Measurements from ENCODE around the gene SLC48A1.

Gene SLC48A1

GRCh38 chr12:47758834-47759690 is 14.0 kb upstream of the SLC48A1 start, which contains the start of gene RAPGEF3:
TSS of gene RAPGEF3 (minus strand) at chr12:47758880. CDS start at chr12:47758556, 324 bp downstream.
- peak; percentile 78 for DNase-seq
- ATAC-seq = peak; percentile 75

- ATAC-seq = no peak
- no peak for DNase-seq
Measured at GRCh38 chr12:47762850-47763465, 10.1 kb upstream of the SLC48A1 start.

GRCh38 chr12:47763481-47764346 is 9.3 kb upstream of the SLC48A1 start:
- ATAC-seq = no peak
- no peak for DNase-seq

- DNase-seq = no peak
- ATAC-seq = peak; percentile 15
Measured at GRCh38 chr12:47766502-47767215, 6.4 kb upstream of the SLC48A1 start.

GRCh38 chr12:47767216-47767724 is 5.8 kb upstream of the SLC48A1 start:
- DNase-seq (peak; percentile 78), ATAC-seq (peak; percentile 76)

- ATAC-seq (no peak), DNase-seq (no peak)
Measured at GRCh38 chr12:47768323-47768811, 4.7 kb upstream of the SLC48A1 start.

GRCh38 chr12:47769234-47770085 is 3.6 kb upstream of the SLC48A1 start:
- no peak for ATAC-seq
- no peak for DNase-seq

- DNase-seq (no peak), ATAC-seq (no peak)
Measured at GRCh38 chr12:47770086-47770726, 2.8 kb upstream of the SLC48A1 start.

GRCh38 chr12:47771304-47771703 is 1.7 kb upstream of the SLC48A1 start:
- no peak for ATAC-seq
- DNase-seq = no peak

- ATAC-seq = no peak
- DNase-seq = no peak
Measured at GRCh38 chr12:47772094-47772660, 861 bp upstream of the SLC48A1 start.

GRCh38 chr12:47772738-47773061 is 338 bp upstream of the SLC48A1 start:
- ATAC-seq (no peak), DNase-seq (no peak)

- DNase-seq (no peak), ATAC-seq (peak; percentile 16)
Measured at GRCh38 chr12:47773858-47774580, 981 bp downstream of the SLC48A1 start.

- no peak for DNase-seq
- no peak for ATAC-seq
Measured at GRCh38 chr12:47774663-47775062, 1.6 kb downstream of the SLC48A1 start.

GRCh38 chr12:47775100-47775911 is 2.3 kb downstream of the SLC48A1 start:
- ATAC-seq (no peak), DNase-seq (no peak)

GRCh38 chr12:47776471-47777143 is 3.6 kb downstream of the SLC48A1 start:
- ATAC-seq (no peak), DNase-seq (no peak)

GRCh38 chr12:47777151-47777550 is 4.1 kb downstream of the SLC48A1 start:
- DNase-seq (no peak), ATAC-seq (no peak)

GRCh38 chr12:47777741-47778558 is 4.9 kb downstream of the SLC48A1 start:
- ATAC-seq (no peak), DNase-seq (no peak)

All from stimulated activated naive CD8-positive, alpha-beta T cell treated with anti-CD3 and anti-CD28 coated beads, Interleukin-15, Interleukin-2, amounts not matched to agents 100 U/mL and 50 U/mL, for 24 hours (primary cell).